GM12878 (cell line): ENCODE measurements around the gene GRIK4. TPM values are rescaled to one million over a fixed set of nuclear protein-coding genes. Genes with fewer than 3 reads are reported as not detected.
A peak's percentile ranks its signal among the peaks of the same experiment; 100 is the strongest.

Source experiments
- ATAC-seq: fragments of 200-7000 bp; cut with Tn5 transposase; 3 replicates; pipeline ENCODE4 v1.9.1; 2020; ENCODE audit warnings: mild to moderate bottlenecking, moderate library complexity
- BruUV-seq: library from RNA; stranded (reverse); fragments of 400-500 nt; replicated peaks from 2 replicates; lab custom pipeline; 2021; lab: Mats Ljungman, UMichigan
- CTCF ChIA-PET: fragments of 300-600 bp; sonication (Branson Sonifier 250); formaldehyde crosslinking; extraction: SDS; loops from one replicate; lab custom pipeline; 2021; ENCODE audit warnings: inconsistent platforms; lab: Yijun Ruan, JAX
- POLR2A ChIA-PET: fragments of 350-600 bp; formaldehyde crosslinking; extraction: SDS; loops from one replicate; lab custom pipeline; 2021; ENCODE audit warnings: inconsistent platforms; lab: Charles Lee
- RAD21 ChIA-PET: fragments of 300-600 bp; sonication (Branson Sonifier 250); formaldehyde crosslinking; loops from one replicate; lab custom pipeline; 2023; ENCODE audit warnings: antibody characterized with exemption; ENCODE audit not compliant: unreplicated experiment; lab: Charles Lee
- SMC1A ChIA-PET: fragments of 300-600 bp; sonication (Branson Sonifier 250); formaldehyde crosslinking; loops from one replicate; lab custom pipeline; 2023; ENCODE audit not compliant: unreplicated experiment, uncharacterized antibody; lab: Charles Lee
- DNase-seq: peaks from one replicate; pipeline ENCODE4 v3.0.0-alpha.2; 2011; ENCODE audit warnings: low read depth, low spot score
- FAIRE-seq: peaks from 3 replicates; lab custom pipeline; 2011; peaks lifted over from hg19 to GRCh38; lab: Jason Lieb, UNC
- H2AFZ ChIP-seq: 2 replicates; pipeline ENCODE4 v1.6.0; 2011; ENCODE audit warnings: low read depth, low read length, control low read depth; ENCODE audit not compliant: control insufficient read depth
- H3K27ac ChIP-seq: 2 replicates; pipeline ENCODE4 v1.5.1; 2011; ENCODE audit warnings: control low read depth; ENCODE audit not compliant: control insufficient read depth, insufficient read depth
- H3K27me3 ChIP-seq, 2 experiments: replicated peaks in 1 of 2; 2 replicates each; pipeline versions ENCODE4 v1.6.0 to v1.6.1; 2011; ENCODE audit warnings: low read length in 1 of 2; ENCODE audit not compliant: control insufficient read depth in 2 of 2, insufficient read depth in 2 of 2
- H3K36me3 ChIP-seq, 2 experiments: 2 replicates each; pipeline ENCODE4 v1.5.1; 2011; ENCODE audit warnings: low read length in 1 of 2; ENCODE audit not compliant: control insufficient read depth in 2 of 2, insufficient read depth in 2 of 2
- H3K4me1 ChIP-seq: 2 replicates; pipeline ENCODE4 v1.6.1; 2011; ENCODE audit warnings: mild to moderate bottlenecking, low read length, moderate library complexity, mixed read lengths; ENCODE audit not compliant: control insufficient read depth, insufficient read depth
- H3K4me2 ChIP-seq: 2 replicates; pipeline ENCODE4 v1.6.0; 2011; ENCODE audit warnings: control low read depth; ENCODE audit not compliant: control insufficient read depth, insufficient read depth
- H3K4me3 ChIP-seq: fragments of 200-600 bp; sonication (generic); 2 replicates; pipeline ENCODE4 v1.5.1; 2016
- H3K79me2 ChIP-seq: 2 replicates; pipeline ENCODE4 v1.6.0; 2011; ENCODE audit warnings: low read length; ENCODE audit not compliant: control insufficient read depth, insufficient read depth
- H3K9ac ChIP-seq: 2 replicates; pipeline ENCODE4 v1.8.0; 2011; ENCODE audit warnings: low read length, control low read depth, mixed read lengths; ENCODE audit not compliant: control insufficient read depth, insufficient read depth
- H3K9me3 ChIP-seq: replicated peaks from 3 replicates; pipeline ENCODE4 v1.5.1; 2011; ENCODE audit warnings: mild to moderate bottlenecking, low read length; ENCODE audit not compliant: control insufficient read depth, insufficient read depth
- H4K20me1 ChIP-seq: 2 replicates; pipeline ENCODE4 v1.6.0; 2011; ENCODE audit not compliant: control insufficient read depth, insufficient read depth
- CHD1 ChIP-seq: IDR thresholded peaks from 2 replicates; pipeline ENCODE4 v1.6.1; 2012; ENCODE audit warnings: low read depth, low read length, improper control_type of control experiment
- EP300 ChIP-seq, 2 experiments: fragments of 150-350 bp in 1 of 2; IDR thresholded peaks; 2 replicates each; pipeline ENCODE4 v1.6.1; 2011 to 2012; ENCODE audit warnings: low read depth in 2 of 2, low read length in 2 of 2, borderline replicate concordance in 1 of 2, improper control_type of control experiment in 1 of 2, inconsistent platforms in 1 of 2; ENCODE audit not compliant: control insufficient read depth in 1 of 2
- HCFC1 ChIP-seq: fragments of 150-350 bp; IDR thresholded peaks from 2 replicates; pipeline ENCODE4 v1.6.1; 2014; ENCODE audit warnings: low read length
- PAX5 ChIP-seq: IDR thresholded peaks from 2 replicates; pipeline ENCODE4 v1.6.1; 2011; ENCODE audit warnings: low read depth, low read length, borderline replicate concordance
- SPI1 ChIP-seq: IDR thresholded peaks from 2 replicates; pipeline ENCODE4 v1.6.1; 2011; ENCODE audit warnings: low read depth, mild to moderate bottlenecking, low read length, moderate library complexity, borderline replicate concordance; ENCODE audit not compliant: insufficient read depth
- WGBS: methylation state at CpG from one replicate; pipeline ENCODE4 v1.1.6; 2016; ENCODE audit warnings: low lambda C conversion rate; ENCODE audit not compliant: insufficient replicate concordance, insufficient coverage; ENCODE audit errors: missing lambda C conversion rate; 5-methylcytosine and 5-hydroxymethylcytosine counted together
- in situ Hi-C: fragments of 300-500 bp; cut with MboI; formaldehyde crosslinking; loops from 9 replicates; pipeline ENCODE4 v1.14.3; 2018; ENCODE audit warnings: mixed read lengths
- intact Hi-C: fragments of 100-400 bp; cut with micrococcal nuclease; formaldehyde crosslinking; loops from one replicate; pipeline ENCODE4 v1.14.2; 2022; ENCODE audit not compliant: unreplicated experiment
- polyA plus RNA-seq, 11 experiments: library from polyadenylated mRNA; depleted of rRNA in 4 of 11; unstranded in 6 of 11; stranded (reverse) in 5 of 11; fragments of >200 nt; fragmentation: Nextera tagmentation in 4 of 11; fragmentation: Illumina TruSeq in 1 of 11; extraction: Ambion mirVana in 4 of 11; extraction: Trizol in 1 of 11; gene quantifications; 1 replicate in 1 of 11; 2 replicates in 10 of 11; pipeline versions ENCODE4 v1.2.1 to v1.2.3, GENCODE V29; 2011 to 2016; ENCODE audit warnings: inconsistent platforms in 2 of 11, missing spikeins in 2 of 11, low read depth in 1 of 11
- total RNA-seq, 4 experiments: library from RNA; depleted of rRNA in 3 of 4; stranded (reverse); fragments of >200 nt in 3 of 4; fragmentation: Illumina TruSeq in 1 of 4; extraction: Trizol in 1 of 4; gene quantifications; 2 replicates each; pipeline versions ENCODE4 v1.2.1 to v1.2.3, GENCODE V29; 2013 to 2021
- TF ChIP-seq, protein P1 (sequence below): fragments of 450-650 bp; IDR thresholded peaks from 2 replicates; pipeline ENCODE4 v1.6.1; 2017; ENCODE audit warnings: mild to moderate bottlenecking, moderate library complexity

The GRIK4 gene
- total and polyA plus RNA-seq, 10 of the 15 experiments (the other 5 are each of a cell fraction or from before 2014, with no cell fraction given) = 0.33 to 3.6 (median 0.72) TPM

DNA sequence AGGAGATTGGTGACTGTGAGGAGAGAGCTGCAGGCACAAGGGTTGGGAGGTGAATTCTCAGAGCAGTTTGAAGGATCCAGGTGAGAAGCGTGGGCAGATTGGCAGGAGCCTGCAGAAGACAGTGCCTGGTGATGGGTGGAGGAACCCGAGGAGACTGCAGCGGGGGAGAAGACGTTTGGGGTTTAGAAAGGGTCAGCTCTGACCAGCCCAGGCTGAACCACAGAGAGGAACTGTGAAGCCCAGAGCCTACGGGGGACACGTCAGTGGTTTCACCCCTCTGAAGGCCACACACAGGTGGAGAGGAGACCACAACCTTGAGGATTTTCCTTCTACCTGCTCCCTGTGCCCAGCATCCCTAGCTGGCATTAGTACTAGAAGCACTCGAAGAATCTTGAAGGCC, 357.5 kb downstream of the GRIK4 start:
- H3K36me3 ChIP-seq = no peaks in the 10 kb centered on the region
- no peak for DNase-seq
- intact Hi-C loops = loop anchor here (2.0 kb wide), 1 partner anchor 60 kb away; no protein-coding TSS in a partner anchor
- in situ Hi-C loops = no loop called here
- H3K27me3 ChIP-seq = no peaks in the 10 kb centered on the region
- POLR2A ChIA-PET = no interaction called here
- CTCF ChIA-PET = interaction anchor here (1.1 to 1.7 kb wide), 4 partner anchors 19 to 60 kb away, joined by 3 to 13 read pairs (median 4); no protein-coding TSS in a partner anchor
- no peak overlapping the region for H3K9ac ChIP-seq
- 34% methylated on average over 7 of the region's 7 CpGs for WGBS
- no peaks in the 10 kb centered on the region for H3K79me2 ChIP-seq
- peaks cover 15% of the 10 kb centered on the region for H3K4me1 ChIP-seq
- no peak overlapping the region for H2AFZ ChIP-seq
- RAD21 ChIA-PET = no interaction called here
- SMC1A ChIA-PET = interaction anchor here (1.1 kb wide), 1 partner anchor 9 kb away, joined by 4 read pairs; no protein-coding TSS in a partner anchor
- H3K27ac ChIP-seq = no peak overlapping the region
- TF ChIP-seq EP300 (IDR thresholded peaks at IDR 0.05; ENCODE audit: borderline replicate concordance in 1 of 2, control insufficient read depth in 1 of 2, low read depth in 2 of 2, low read length in 2 of 2) = 0 out of 4 replicates have a peak, but pooled peaks of 1 of the 2 experiments have one; percentile 10
- no peak for TF ChIP-seq HCFC1
- TF ChIP-seq CHD1 = no peak
- TF ChIP-seq SPI1 = peak; percentile 70; the same call in 1 of the 2 replicates
- 0 out of 2 replicates have a peak, but pooled peaks have one; percentile 11 for TF ChIP-seq PAX5
- TF ChIP-seq, protein P1, sequence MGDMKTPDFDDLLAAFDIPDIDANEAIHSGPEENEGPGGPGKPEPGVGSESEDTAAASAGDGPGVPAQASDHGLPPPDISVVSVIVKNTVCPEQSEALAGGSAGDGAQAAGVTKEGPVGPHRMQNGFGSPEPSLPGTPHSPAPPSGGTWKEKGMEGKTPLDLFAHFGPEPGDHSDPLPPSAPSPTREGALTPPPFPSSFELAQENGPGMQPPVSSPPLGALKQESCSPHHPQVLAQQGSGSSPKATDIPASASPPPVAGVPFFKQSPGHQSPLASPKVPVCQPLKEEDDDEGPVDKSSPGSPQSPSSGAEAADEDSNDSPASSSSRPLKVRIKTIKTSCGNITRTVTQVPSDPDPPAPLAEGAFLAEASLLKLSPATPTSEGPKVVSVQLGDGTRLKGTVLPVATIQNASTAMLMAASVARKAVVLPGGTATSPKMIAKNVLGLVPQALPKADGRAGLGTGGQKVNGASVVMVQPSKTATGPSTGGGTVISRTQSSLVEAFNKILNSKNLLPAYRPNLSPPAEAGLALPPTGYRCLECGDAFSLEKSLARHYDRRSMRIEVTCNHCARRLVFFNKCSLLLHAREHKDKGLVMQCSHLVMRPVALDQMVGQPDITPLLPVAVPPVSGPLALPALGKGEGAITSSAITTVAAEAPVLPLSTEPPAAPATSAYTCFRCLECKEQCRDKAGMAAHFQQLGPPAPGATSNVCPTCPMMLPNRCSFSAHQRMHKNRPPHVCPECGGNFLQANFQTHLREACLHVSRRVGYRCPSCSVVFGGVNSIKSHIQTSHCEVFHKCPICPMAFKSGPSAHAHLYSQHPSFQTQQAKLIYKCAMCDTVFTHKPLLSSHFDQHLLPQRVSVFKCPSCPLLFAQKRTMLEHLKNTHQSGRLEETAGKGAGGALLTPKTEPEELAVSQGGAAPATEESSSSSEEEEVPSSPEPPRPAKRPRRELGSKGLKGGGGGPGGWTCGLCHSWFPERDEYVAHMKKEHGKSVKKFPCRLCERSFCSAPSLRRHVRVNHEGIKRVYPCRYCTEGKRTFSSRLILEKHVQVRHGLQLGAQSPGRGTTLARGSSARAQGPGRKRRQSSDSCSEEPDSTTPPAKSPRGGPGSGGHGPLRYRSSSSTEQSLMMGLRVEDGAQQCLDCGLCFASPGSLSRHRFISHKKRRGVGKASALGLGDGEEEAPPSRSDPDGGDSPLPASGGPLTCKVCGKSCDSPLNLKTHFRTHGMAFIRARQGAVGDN = no peak
- H4K20me1 ChIP-seq = no peaks in the 10 kb centered on the region
- no peaks in the 10 kb centered on the region for H3K9me3 ChIP-seq
- FAIRE-seq = no peak
- no peak overlapping the region for H3K4me3 ChIP-seq
- no TSS peak for BruUV-seq
- peak overlapping the region; percentile 44; the same call in 1 of the 2 replicates for H3K4me2 ChIP-seq
- peak; percentile 77 for ATAC-seq
